GM18873 (cell line): ENCODE data around the gene TRPV6.
A peak's percentile ranks its signal among the peaks of the same experiment; 100 is the strongest.

Experiments
- ATAC-seq: cut with Tn5 transposase; IDR thresholded peaks from one replicate; pipeline ENCODE4 v1.9.1; 2021; ENCODE audit warnings: mild to moderate bottlenecking, moderate library complexity, moderate number of reproducible peaks; ENCODE audit not compliant: unreplicated experiment, low FRiP score

TRPV6 gene

DNA sequence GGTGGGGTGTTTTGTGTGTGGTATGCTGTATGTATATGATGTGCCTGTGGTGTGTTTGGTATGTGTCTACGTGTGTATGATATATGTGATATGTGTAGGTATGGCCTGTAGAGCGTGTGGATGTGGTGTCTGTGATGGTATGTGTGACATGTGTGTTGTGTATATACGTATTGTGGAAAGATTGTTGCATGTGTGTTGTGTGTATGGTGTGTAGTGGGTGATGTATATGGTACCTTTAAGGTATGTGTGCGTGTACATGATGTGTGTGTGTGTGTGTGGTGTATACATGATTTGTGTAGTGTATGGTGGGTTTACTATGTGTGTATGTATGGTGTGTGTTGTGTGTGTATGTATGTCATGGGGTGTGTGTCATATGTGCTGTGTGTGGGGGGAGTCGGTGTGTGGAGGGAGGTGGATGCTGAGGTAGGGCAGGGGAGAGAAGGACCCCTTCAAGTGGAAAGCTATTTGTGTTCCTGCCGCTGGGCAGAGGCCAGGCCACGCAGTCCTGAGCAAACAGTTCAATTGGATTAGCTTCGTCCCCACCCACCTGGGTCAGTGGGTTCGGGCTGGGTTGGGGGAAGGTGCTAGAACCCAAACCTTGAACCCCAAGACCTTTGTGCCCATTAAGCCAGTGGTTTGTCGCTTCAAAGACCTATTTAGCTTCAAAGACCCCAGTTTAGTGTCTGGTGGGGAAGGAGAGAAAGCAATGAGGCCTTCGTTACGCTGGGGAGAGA, 1.9 kb upstream of the TRPV6 start:
- no peak for ATAC-seq

DNA sequence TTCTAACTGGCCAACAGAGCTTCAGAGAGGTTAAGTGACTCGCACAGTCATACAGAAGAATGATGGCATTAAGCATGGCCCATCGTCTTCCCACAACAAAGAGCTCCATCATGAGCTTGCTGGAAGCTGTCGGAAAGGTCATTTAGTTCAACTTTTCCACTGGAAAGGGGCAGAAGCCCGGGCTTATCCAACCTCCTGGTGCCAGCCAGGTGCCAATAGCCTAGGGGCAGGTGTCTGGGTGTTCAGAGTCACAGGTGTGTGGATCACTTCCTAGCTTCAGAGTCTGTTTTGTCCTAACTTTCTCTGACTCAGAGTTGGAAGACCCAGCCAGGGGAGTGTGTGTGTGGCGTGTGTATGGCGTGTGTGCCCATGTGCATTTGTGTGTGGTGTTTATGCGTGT, 1.3 kb upstream of the TRPV6 start:
- ATAC-seq, result no peak

DNA sequence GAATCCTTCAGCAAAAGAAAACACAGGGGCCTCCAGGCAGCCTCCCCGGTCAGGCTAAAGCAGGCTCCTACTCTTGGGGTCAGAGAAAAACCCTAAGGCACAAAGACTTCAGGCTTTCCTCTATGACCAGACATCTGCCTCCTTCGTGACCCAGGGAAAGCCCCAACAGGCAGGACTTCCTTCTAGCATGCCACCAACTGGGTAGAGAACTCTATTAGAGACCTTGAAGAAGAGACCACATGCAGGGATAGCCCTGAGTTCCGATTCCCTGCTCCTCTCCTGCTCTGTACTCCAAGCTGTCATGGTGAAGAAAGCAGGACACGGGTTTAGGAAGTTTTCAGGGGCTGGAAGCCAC, 1.3 kb downstream of the TRPV6 start:
- ATAC-seq, result no peak

DNA sequence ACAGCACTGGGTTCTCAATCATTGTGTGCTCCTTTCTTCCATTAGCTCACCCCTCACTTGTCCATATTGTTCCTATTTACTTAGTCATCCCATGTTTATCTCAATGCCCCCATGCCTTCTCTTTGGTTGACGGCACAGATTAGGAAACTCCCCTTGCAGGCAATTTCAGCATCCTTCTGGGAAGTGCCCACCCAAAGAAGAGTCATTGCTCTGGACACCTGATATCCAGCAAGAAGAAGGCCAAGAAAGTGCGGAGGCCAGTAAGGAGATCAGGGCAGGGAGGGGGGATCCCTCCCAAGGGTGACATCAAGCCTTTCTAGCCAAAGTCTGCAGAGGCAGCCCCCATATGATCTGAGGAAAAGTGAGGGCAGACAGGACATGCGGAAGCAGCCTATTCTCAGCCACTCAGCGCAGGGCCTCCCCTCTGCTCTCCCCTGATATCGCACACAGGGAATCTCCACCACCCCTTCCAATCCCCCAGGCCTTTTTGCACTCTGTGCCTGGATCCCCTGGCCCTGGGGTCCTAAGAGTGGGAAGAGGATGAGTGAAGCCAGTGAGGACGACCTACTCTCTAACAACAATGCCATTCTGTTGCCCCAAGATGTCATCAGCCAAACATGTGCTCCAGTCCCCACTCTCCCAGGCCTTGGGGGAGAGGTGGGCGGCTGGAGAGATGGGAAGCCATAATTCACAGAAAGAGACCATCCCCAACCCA, 1.8 kb downstream of the TRPV6 start:
- ATAC-seq, result no peak

DNA sequence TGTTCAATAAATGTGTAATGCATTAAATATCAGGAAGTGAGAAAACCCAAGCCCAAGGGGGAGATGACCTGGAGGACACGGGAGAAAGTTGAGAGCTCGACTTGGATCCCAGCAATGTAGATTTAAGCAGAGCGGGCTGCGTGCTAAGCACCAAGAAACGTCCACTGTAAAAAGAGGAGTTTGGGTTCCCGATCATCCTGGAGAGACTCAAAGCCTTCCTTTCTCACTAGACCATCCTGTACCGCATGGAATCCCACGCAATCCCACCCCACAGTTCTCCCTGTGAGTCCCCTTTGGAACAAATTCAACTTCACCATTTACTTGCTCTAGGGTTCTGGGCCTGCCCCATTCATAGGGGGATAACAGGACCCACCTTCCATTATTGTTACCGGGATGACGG, 2.4 kb downstream of the TRPV6 start:
- ATAC-seq, result no peak

DNA sequence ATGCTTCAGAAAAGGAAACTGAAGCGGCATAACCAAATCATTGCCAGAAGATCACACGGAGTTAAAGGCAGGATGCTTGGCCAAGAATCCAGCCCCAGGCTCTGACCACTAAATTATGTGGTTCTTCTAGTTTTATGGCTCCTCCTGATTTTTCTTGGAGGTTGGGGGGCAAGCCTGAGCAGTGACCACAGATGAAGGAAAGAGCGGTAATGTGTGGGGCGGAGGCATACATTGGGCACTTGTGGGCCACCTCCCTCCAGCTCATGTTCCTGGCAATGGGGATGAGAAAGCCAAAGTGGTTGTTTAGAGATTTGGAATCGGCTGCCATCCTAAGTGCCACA, 3.2 kb downstream of the TRPV6 start:
- ATAC-seq, result no peak

DNA sequence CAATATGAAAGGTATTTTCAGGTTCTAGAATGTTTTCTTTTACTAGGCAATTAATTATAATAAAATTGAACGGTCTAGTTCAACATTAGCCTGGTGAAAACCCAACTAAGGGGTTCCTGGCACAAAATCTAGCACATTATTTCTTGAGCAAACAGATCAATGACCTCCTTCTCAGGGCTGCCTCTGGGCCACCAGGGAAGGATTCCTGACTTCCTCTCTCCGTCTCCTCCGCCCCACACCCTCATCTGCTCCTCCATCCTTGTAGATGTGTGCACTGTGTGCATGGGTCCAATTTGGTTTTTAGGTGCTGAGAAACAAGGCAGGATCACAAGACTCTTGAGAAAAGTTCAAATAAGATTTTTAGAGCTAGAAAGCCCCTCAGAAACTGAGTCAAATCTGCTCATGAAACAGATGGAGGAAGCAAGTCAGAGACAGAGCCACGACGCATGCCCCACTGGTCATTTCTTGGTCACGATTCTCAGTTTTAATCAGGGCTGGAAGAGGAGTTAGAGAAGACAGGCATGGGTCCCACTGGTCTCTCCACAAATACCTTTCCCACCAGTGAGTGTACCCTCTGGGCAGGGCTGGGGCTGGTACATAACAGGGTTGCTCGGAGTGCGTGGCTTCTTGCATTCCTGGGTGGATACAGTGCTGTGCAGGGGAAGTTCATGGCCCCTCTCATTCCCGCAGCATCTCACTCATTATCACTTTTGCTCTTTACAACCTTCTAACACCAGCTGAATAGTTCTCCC, 3.8 kb downstream of the TRPV6 start:
- peak; percentile 53 for ATAC-seq

DNA sequence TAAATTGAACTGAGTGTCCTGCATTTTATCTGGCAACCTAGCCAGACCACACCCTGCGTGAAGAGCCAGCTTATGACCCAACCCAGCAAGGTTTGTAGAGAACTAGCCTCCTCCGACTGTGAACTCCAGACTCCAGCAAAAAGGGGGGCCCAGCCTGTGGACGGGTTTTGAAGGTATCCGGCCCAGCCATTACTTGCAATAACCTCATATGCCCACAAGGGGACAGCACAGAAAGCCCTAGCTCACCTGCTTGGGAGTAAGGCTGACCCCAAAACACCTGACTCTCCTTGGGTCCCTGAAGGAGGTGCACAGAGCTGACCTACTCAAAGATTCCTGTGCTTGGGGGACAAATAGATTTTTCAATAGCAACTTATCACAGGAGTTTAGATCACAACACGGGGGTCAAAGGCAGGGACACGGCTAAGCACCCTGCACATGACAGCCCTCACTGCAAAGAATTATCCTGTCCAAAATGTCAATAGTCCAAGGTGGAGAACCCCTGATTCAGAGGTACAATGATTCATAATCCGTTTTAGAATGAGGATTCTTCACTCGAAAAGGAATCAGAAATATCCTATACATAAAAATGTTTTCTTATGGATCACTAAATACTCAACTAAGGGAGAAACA, 4.6 kb downstream of the TRPV6 start:
- no peak for ATAC-seq

DNA sequence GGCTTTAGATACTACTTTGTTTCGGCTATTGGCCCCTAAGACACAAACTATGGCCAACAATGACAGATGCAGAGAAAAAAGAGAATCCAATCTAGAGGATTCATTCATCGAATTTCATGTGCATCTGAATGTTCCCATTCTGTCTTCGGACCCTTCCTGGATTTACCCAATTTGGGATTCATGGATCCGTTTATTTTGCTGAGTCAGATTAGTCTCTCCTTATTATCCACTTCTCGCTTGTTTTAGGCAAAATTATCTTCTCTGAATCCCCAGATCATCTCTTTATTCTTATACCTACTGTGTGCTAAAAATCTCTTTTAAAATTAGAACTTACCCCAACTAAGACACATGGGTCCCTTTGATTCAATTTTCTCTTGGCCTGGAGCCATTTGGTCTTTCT, 6.5 kb downstream of the TRPV6 start:
- ATAC-seq, result no peak

DNA sequence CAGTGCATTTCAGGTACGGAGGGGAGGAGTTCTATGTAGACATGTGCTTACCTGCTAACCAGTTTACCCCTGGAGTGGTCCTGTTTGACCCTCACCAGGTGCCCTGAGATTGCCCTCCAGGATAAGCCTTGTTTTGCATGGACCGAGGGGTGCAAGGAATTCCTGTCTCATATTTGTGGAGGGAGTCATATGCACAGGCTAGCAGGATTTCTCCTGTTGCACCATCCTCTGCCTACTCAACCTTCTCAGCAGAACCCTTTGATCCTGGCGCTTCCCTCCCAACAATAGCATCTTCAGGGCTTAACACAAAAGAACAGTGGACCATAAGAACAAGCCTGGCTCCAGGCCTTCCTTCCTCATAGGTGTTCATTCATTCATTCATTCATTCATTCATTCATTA, 7.2 kb downstream of the TRPV6 start:
- ATAC-seq, result no peak

DNA sequence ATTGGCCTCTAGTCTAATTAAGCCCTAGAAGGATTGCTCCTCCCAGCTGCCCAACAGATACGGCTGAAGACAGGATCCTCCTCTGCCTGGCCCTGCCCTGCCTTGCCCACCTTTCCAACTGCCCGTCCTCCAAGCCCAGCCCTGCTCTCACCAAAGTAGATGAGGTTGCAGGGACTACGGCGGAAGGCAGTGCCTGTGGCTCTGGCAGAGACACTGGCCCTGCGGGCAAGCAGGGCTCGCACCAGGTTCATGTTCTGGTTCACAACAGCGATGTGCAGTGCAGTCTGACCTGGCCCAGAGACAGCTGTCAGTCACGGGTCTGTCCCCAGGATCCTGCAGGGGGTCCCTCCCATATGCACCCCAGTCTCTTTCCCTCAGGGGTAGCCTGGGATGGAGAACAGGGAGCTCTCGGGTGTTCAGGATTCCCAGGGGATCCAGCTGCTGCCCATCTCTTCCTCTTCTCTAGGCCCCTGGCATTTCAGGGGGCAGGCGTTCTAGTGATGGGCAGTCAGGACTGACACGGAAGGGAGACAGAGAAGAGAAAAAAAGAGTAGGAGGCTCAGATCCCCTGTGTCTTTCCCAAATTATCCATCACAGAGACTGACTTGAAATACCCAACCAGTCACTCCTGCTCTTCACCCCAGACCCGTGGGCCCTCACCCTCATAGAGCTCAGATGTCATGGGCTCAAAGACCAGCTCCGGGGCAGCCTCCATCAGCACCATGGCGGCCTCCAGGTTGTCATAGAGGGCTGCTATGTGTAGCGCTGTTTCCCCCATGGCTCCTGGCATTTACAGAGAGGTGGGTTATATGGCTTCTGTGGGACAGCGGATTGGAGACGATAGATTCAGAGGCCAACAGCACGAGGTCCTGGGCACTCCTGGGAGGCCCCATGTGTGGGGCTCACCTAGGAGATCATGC, 8.3 kb downstream of the TRPV6 start:
- ATAC-seq, result no peak

DNA sequence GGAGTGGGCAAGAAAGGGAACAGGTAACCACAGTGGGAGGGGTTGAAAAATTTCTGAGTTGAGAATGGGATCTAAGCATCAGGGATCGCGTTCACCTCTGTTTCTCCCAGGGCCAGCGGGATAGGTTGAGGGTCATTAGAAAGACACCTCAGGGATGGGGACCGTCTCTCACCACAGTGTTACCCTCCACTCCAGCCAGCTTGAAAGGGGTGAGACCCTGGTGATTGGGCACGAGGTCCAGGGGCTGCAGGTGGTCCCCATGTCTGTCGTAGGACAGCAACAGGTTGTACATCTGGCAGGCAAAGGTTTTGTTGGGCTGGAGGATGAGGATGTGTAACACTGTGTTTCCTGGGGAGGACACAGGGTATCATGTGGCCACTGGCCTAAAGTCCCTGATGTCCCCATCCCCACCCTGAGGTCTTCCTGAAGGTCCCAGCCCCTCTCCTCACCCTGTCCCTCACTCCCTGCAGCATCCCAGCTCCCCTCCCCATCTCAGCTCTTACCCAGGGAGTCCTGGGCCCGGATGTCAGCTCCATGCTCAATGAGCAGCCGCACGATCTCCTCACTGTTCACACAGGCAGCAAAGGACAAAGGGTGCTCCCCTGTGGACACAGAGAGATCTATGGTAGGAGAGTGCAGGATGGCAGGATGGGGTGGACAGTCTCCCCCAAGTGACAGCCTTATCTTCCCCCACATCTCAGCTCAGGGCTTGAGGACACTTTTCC, 9.1 kb downstream of the TRPV6 start:
- no peak for ATAC-seq

DNA sequence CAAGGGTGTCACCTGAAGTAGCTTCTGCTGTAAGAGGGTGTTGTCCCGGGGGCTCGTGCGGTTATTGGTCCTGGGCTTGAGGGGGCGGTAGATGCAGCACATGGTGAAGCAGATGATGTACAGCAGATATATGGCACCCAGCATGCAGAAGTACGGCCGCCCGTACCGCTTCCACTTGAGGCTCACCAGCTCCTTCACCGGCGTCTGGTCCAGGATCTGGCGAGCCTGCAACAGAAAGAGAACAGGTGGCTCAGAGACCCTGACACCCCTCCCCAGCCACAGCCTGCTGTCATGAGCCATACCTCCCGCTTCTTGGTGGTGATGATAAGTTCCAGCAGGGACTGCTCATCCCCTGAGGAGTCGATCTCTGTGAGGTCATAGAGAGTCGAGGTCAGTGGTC, 10.1 kb downstream of the TRPV6 start:
- ATAC-seq, result no peak

DNA sequence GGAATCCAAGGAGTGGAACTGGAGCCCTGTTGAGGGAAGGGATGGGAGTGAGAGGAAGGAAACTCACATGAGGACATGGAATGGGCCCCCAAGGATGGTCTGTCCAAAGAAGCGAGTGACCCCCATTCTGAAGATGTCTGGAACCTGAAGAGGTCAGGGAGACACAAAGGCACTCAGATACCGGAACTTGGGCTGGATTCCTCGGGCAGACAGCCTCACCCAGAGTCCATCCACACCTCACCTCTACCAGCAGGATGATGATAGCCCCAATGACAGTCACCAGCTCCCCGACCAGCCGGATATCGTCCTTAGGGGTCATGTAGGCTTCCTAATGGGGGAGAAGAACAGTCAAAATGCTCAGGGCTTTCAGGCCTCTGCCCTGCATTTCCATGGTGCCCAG, 10.7 kb downstream of the TRPV6 start:
- no peak for ATAC-seq

DNA sequence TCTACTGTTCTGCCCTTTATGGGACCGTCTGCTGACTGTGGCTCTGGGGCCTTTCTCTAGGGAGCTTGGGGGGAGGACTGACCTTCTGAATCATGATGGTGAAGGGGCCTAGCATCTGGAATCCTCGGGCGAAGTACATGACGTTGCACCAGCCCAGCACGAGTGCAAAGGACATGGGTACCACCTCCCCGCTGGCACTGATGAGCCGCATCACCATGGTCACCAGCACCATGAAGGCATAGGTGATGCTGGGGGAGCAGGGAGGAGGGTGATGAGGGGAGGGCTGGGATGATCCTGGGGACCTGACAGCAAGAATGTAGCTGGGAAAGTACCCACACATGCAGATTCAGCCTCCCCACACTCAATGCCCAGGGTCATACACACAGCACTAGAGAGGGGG, 11.1 kb downstream of the TRPV6 start:
- no peak for ATAC-seq

DNA sequence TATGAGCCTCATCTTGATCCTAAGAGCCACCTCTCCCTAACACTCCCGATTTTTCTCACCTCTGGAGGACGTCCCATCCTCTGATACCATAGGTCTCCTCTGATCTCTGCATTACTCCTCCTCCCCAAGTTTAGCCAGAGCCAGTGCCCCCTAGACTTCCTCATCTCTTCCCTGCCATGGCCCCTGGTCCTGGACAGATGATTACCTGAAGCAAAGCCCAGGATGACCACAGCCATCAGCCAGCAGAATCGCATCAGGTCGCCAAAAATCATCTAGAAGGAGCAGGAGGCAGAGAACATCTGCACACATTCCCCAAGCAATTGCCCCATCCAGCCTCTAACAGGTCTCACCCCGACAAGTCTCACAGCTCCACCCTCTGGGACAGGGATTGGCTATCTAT, 11.7 kb downstream of the TRPV6 start:
- ATAC-seq, result no peak

DNA sequence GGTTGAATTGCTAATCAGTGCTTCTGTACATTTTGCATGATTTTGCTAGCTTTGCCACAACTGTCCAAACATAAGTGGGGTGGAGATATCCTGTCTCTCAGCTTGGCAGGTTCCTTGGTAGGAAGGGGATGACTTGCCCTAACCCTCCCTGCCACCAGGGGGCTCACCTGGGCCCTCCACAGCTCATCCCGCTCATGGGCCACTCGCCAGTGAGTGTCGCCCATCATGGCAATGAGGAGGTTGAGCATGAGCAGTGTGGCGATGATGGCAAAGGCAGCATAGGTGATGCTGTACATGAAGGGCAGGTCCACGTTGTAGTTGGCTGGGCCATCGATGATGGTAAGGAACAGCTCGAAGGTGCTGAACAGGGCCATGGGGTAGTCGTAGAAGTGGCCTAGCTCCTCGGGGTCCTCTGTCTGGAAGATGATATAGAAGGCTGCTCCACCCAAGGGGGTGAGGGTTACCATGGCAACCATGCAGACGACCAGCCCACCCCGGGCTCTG, 12.2 kb downstream of the TRPV6 start:
- ATAC-seq, result no peak

DNA sequence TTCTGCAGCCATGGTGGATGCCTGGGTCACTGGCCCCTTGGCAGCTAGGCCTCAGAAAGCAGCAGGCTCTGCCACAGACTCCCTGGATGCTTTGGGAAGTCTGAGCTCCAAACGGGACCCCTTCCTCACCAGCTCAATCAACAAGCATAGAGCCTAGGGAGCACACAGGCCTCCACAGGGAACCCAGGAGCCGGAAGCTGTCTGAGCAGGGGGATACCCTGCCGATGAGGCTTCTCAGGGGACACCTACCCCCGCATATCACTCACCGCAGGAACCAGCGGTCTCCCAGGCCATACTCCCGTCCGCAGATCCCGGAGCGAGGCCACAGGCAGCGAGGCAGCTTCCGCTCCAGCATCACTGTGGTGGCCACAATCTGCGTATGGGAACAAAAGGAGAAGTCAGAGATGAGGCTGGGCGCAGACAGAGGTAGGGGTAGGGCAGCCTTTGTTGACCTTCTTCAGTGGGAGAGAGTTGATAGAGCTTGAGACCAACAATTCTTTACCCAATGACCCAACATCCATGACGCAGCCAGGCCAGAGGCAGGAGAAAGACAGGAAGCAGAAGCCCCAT, 13.4 kb downstream of the TRPV6 start:
- ATAC-seq, result no peak
